ENCODE results near the gene KIF16B.

GRCh38 chr20:16404640-16405039, 168.6 kb downstream of the KIF16B start:
- TF ChIP-seq CTCF (conservative IDR thresholded peaks at IDR 0.05) (no peak), ZFX (IDR thresholded peaks at IDR 0.05) (no peak)

Measured in C4-2B (cell line).